ENCODE results near the gene RALGAPA2.
"Not testable (repeated sequence)": the region's sequence is repeated elsewhere in the genome, so short reads cannot be mapped to it uniquely, and the experiment has no call there.

RALGAPA2 gene

GRCh38 chr20:20567712-20568111 is 144.7 kb downstream of the RALGAPA2 start:
- no peak for DNase-seq

DNA sequence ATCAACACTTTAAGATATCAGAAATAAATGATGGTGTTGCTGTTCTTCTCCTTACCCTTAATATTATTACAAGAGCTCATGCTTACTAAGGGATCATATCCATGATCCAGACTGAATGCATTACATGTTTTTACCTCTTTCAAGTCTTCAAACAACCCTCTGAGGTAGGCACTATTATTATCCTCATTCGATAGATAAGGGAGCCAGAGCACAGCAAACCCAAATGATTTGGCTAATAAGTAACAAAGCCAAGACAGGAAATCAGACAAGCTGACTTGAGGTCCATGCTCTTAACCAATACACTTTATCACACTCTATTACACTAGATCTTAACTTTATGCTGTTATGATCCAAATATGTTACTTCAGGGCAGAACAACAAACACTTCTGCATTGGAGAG is 145.9 kb downstream of the RALGAPA2 start:
- no peak for DNase-seq

DNA sequence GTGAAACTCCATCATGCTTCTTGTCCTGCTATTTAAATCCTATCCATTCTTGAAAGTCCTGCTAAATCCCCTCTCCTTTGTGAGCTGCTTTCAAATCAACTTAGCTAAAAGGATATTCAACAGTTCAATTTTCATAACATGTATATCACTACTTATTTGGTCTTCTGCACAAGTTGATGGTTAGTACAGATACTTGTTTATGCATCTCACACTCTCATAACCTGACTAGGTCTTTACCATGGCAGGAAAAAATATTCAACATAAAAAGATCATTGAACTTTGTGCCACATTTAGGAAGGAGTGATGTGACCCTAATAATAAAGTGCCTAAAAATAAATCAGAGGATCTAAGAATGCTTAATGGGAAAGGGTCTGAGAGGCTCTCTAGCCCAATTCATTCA is 148.2 kb downstream of the RALGAPA2 start:
- no peak for DNase-seq

DNA sequence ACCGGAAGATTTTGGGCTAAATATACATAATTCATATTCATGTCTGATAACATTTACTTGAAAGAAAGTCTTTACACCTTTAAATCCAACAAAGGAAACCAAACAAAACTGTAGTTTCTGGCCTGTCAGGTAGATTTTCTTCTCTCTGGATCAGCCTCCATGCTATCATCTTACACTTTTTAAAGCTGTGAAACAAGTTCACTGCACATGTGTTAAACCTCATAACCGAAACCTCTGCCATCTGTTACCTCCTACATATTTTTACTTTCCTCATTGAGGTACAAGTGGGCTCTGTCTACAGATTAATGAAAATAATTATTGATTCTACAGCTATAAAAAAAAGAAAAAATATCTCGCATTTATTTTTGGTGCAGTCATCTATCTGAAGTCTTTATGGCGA is 149.9 kb downstream of the RALGAPA2 start:
- DNase-seq: no peak

DNA sequence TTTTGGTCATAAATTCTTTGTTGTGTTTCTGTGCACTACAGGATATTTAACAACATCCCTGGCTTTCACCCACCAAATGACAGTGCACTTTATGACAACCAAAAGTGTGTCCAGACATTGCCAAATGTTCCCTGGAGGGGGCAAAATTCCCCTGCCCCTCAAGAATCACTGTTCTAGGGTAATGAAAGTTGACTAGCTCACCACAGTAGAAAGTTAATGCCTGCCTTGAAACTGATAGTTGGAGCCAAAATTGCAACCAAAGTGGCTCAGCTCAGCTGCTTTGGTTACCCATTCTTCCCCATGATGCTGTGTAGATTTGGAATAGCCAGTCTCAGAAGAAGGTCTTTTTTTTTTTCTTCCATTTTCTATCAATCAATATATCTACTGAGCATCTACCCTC is 150.6 kb downstream of the RALGAPA2 start:
- DNase-seq: no peak

- no peak for DNase-seq
Observed at GRCh38 chr20:20561172-20561571, 151.3 kb downstream of the RALGAPA2 start.

DNA sequence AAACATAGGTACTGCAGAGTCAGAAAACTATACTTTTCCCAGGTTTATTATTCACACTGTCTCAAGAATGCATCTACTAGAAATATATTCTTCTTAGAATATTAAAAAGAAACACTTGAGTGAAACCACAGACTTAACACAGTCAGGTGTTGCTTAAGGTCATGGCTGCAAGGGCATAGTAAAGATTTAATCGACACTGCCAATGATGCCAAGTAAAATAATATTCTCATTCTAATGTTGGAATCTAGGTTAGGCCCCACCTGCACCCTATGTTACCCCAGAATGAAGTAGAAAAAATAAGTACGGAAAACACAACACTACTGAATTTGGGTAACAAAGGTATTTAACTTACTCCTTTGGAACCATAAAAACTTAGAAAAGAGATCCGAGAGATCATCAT is 155.0 kb downstream of the RALGAPA2 start:
- DNase-seq: no peak

- DNase-seq: no peak
Observed at GRCh38 chr20:20555838-20556237, 156.6 kb downstream of the RALGAPA2 start.

- no peak for DNase-seq
Observed at GRCh38 chr20:20554951-20555350, 157.5 kb downstream of the RALGAPA2 start.

DNA sequence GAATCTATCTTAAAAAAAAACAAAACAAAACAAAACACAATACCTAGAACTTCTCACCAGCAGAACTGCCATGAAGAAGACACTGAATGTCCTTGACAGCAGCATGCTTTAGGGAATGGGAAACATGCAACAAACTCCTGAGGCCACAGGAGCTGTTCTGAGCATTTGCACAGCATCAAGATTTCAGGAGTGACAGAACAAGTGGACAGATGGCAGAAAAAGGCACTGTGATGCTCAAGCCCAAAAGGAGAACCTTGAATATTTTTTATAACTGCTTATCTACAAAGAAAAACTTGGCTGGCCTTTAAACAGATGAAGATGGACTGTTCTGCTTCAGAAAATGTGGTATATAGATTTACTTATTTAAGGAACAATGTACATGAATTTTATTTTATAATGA is 158.9 kb downstream of the RALGAPA2 start:
- no peak for DNase-seq

GRCh38 chr20:20552076-20552475 is 160.4 kb downstream of the RALGAPA2 start:
- DNase-seq: peak; percentile 62 to 80

DNA sequence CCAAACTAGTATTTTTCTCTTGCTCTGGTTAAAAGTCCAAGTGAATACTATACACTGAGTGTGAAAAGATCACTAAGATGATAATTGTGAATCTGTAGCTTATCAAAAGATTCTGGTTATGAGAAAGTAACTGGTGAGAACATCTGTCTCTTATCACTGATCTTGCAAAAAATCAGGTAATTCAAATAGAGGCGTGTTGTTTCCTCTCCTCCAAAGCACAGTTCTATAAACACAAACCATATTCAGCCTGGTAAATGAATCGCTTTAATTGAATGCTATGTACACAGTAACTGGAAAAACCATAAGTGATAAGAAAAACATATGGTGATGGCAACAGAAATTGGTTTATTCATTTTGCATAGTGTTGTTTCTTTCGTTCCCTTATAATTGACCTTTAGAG is 161.0 kb downstream of the RALGAPA2 start:
- DNase-seq: no peak

DNA sequence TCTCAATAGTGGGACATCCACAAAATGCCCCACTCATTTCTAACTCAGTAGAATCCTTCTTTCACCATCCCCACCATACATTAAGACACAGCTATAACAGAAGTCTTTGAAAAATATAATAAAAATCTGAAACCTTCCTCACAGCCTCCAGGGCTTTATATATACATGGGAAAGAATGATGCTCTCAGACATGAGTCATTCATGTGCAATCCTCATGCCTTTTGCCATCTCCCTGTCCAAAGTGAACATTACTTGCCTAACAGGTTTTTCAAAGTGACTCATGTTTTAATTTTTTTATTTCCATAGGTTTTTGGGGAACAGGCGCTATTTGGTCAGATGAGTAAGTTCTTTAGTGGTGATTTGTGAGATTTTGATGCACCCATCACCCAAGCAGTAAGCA is 162.7 kb downstream of the RALGAPA2 start:
- no peak for DNase-seq

- DNase-seq: peak; percentile 75 to 86
Observed at GRCh38 chr20:20549267-20549612, 163.2 kb downstream of the RALGAPA2 start.

DNA sequence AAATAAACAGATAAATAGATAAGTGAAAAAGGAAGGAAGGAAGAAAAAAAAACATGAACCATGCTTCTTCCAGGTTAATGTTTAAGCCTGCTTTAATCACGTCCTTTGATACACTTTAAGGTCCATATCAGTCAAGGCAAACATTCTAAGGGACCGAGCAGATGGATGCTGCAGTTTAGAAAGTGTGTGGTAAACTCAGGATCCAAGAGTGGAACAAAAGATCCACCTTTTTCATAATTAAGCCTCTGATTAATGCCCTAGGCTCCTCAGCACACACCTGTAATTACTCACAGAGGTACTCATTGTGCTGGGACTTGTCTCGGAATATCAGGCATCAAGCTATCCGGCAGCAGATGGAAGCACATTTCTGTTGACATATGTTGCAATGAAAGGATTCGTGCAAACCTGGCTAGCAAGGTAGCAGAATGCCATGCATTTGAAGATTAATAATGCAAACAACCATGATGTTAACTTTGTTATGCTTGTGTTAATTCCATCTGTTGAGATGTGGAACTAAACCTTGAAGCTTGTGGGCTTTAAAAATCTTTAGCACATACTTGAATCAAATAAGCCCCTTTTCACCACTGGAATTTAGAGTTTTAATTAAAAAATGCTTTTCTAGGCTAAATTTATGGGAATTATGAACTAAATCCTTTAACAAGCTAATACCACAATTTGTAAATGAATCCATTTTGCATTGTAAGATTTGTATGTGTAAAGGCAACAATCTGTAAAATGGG is 163.7 kb downstream of the RALGAPA2 start:
- DNase-seq: peak; percentile 47 to 58

GRCh38 chr20:20547876-20548266 is 164.6 kb downstream of the RALGAPA2 start:
- DNase-seq: no peak

GRCh38 chr20:20547221-20547875 is 165.1 kb downstream of the RALGAPA2 start:
- DNase-seq: no peak

DNA sequence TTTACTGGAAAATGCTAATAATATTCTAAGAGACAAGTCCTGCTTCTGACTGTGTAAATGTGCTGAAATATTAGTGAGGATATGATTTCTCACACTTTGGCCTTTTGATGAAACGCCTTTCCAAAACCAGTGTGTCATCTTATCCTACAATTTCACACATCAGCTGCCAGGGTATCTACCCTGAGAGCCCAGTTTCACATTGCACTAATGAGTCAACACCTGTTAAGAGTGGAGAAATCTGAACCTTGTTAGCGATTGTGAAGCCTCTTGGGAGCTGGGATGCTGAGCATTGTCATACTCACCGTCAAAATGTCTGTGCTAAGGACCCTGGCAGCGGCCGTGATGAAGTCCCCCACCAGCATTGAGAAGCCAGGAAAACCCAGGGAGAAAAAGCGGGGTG is 166.0 kb downstream of the RALGAPA2 start:
- DNase-seq: no peak

DNA sequence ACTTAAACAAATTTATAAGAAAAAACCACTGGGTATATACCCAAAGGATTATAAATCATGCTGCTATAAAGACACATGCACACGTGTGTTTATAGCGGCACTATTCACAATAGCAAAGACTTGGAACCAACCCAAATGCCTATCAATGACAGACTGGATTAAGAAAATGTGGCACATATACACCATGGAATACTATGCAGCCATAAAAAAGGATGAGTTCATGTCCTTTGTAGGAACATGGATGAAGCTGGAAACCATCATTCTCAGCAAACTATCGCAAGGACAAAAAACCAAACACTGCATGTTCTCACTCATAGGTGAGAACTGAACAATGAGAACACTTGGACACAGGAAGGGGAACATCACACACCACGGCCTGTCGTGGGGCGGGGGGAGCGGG is 169.1 kb downstream of the RALGAPA2 start:
- not testable (repeated sequence) for DNase-seq

- no peak for DNase-seq
Observed at GRCh38 chr20:20536240-20536933, 176.1 kb downstream of the RALGAPA2 start.

GRCh38 chr20:20535051-20535450 is 177.4 kb downstream of the RALGAPA2 start:
- no peak for DNase-seq

DNA sequence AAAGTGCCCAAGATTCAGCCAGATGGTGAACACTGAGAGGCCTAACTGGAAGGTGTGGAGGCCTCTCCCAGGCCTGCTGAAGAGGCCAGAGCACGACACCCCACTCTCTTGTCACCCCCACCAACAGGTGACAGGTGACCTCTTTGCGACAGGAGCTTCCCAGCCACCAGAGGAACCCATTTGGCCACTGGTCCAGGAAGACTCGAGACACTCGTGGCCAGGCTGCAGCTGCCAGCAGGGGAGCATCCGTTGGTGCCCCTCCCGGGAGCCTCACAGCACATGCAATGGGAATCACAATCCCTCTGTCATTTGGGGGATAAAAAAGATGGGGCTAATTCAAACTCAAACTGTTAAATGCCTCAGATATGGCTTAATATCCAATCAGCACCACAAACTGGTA is 181.2 kb downstream of the RALGAPA2 start:
- no peak for DNase-seq

DNA sequence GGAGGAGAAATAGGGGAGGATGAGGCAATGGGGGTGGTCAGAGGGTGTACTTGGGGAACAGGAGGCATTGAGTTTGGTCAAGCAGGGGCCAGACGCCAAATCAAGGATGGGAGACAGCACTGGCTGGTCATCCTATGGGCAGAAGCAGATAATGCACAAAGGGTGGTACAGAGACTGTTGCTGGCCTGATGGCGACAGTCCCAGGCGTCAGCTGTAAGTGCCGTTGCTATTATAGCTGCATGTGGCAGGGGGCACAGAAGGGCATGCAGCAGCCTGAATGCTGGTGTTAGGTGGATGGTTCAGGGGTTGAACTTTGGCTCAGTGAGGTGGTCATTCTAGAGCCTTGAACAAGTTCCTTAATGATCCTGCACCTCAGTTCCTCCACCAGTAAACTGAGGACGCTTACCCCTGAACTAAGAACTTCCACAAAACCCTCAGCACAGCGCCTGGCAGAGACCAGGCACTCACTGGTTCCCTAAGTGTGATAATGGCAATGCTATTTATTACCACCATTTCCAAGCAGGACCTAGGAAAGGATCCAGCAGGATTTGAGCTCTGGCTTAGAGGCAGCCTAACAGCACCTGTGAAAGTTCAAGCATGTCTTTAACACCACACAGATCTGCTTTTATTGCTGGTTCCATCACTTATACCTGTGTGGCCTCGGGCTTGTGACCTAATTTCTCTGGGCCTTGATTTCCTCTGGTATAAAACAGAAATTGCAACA is 181.9 kb downstream of the RALGAPA2 start:
- DNase-seq: no peak

GRCh38 chr20:20529597-20529996 is 182.8 kb downstream of the RALGAPA2 start:
- no peak for DNase-seq

Data from SHP77 (cell line).